DND-41 (cell line): ENCODE results near the gene SLC17A9.

Experiments used
- ATAC-seq: fragments of 200-7000 bp; cut with Tn5 transposase; 3 replicates; pipeline ENCODE4 v1.9.1; 2021; ENCODE audit warnings: low read depth; ENCODE audit not compliant: insufficient read depth
- DNase-seq: peaks from one replicate; pipeline ENCODE4 v3.0.0-alpha.2; 2020
- H2AFZ ChIP-seq: 2 replicates; pipeline ENCODE4 v1.6.0; 2012; ENCODE audit warnings: low read depth, low read length
- H3K27ac ChIP-seq: 2 replicates; pipeline ENCODE4 v1.5.1; 2012; ENCODE audit warnings: low read length, inconsistent platforms
- H3K27me3 ChIP-seq: fragments of 200-600 bp; sonication (generic); 2 replicates; pipeline ENCODE4 v1.6.0; 2012; ENCODE audit warnings: low read length, mild to moderate bottlenecking, inconsistent platforms; ENCODE audit not compliant: insufficient read depth, poor library complexity
- H3K36me3 ChIP-seq: 2 replicates; pipeline ENCODE4 v1.5.1; 2012; ENCODE audit warnings: low read length, inconsistent platforms; ENCODE audit not compliant: insufficient read depth
- H3K4me1 ChIP-seq: 2 replicates; pipeline ENCODE4 v1.5.1; 2012; ENCODE audit warnings: mild to moderate bottlenecking, low read length; ENCODE audit not compliant: insufficient read depth
- H3K4me2 ChIP-seq: 2 replicates; pipeline ENCODE4 v1.6.0; 2012; ENCODE audit warnings: mild to moderate bottlenecking, moderate library complexity, low read length, inconsistent platforms; ENCODE audit not compliant: insufficient read depth
- H3K4me3 ChIP-seq, 2 experiments: fragments of 200-600 bp in 1 of 2; shearing (Covaris generic) in 1 of 2; 2 replicates each; pipeline ENCODE4 v1.5.1; 2012 to 2016; ENCODE audit warnings: inconsistent platforms in 2 of 2, low read length in 2 of 2, mild to moderate bottlenecking in 2 of 2, low read depth in 1 of 2, moderate library complexity in 1 of 2
- H3K79me2 ChIP-seq: 2 replicates; pipeline ENCODE4 v1.6.0; 2012; ENCODE audit warnings: low read length, inconsistent platforms; ENCODE audit not compliant: insufficient read depth
- H3K9ac ChIP-seq: 2 replicates; pipeline ENCODE4 v1.6.0; 2012; ENCODE audit warnings: low read depth, mild to moderate bottlenecking, inconsistent platforms, low read length, moderate library complexity
- H3K9me3 ChIP-seq: 2 replicates; pipeline ENCODE4 v1.5.1; 2012; ENCODE audit warnings: low read length, moderate library complexity, mild to moderate bottlenecking, inconsistent platforms; ENCODE audit not compliant: insufficient read depth, severe bottlenecking
- H4K20me1 ChIP-seq: 2 replicates; pipeline ENCODE4 v1.6.0; 2012; ENCODE audit warnings: low read length; ENCODE audit not compliant: insufficient read depth
- EZH2 ChIP-seq: IDR thresholded peaks from 3 replicates; pipeline ENCODE4 v1.6.1; 2012; ENCODE audit warnings: borderline replicate concordance, low read depth, mild to moderate bottlenecking, moderate library complexity, low read length, inconsistent platforms; ENCODE audit not compliant: severe bottlenecking
- TF ChIP-seq, protein P1 (sequence below): IDR thresholded peaks from 2 replicates; pipeline ENCODE4 v1.5.1; 2012; ENCODE audit warnings: borderline replicate concordance, low read length, moderate library complexity, mild to moderate bottlenecking; ENCODE audit not compliant: poor library complexity, severe bottlenecking; ENCODE audit errors: extremely low read depth

Gene SLC17A9

GRCh38 chr20:63005862-63006539, 53.5 kb downstream of the SLC17A9 start:
- TF ChIP-seq, protein P1, sequence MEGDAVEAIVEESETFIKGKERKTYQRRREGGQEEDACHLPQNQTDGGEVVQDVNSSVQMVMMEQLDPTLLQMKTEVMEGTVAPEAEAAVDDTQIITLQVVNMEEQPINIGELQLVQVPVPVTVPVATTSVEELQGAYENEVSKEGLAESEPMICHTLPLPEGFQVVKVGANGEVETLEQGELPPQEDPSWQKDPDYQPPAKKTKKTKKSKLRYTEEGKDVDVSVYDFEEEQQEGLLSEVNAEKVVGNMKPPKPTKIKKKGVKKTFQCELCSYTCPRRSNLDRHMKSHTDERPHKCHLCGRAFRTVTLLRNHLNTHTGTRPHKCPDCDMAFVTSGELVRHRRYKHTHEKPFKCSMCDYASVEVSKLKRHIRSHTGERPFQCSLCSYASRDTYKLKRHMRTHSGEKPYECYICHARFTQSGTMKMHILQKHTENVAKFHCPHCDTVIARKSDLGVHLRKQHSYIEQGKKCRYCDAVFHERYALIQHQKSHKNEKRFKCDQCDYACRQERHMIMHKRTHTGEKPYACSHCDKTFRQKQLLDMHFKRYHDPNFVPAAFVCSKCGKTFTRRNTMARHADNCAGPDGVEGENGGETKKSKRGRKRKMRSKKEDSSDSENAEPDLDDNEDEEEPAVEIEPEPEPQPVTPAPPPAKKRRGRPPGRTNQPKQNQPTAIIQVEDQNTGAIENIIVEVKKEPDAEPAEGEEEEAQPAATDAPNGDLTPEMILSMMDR = no peak
- TF ChIP-seq EZH2 = peak; percentile 33
- H3K4me3 ChIP-seq = peak overlapping the region; percentile 61 to 95; a peak in 3 of 4 replicates
- no peak for ATAC-seq
- H3K4me1 ChIP-seq = peaks cover 68% of the 10 kb centered on the region
- H3K36me3 ChIP-seq = no peaks in the 10 kb centered on the region; the same call in 1 of the 2 replicates
- peak; percentile 34 for DNase-seq
- peak overlapping the region; percentile 79 for H2AFZ ChIP-seq
- H3K9me3 ChIP-seq = peaks cover 2% of the 10 kb centered on the region
- H4K20me1 ChIP-seq = peaks cover 17% of the 10 kb centered on the region
- peak overlapping the region; percentile 97 for H3K4me2 ChIP-seq
- peaks cover 31% of the 10 kb centered on the region for H3K79me2 ChIP-seq
- peak overlapping the region; percentile 95 for H3K9ac ChIP-seq
- H3K27me3 ChIP-seq = peaks cover 4% of the 10 kb centered on the region
- H3K27ac ChIP-seq = no peak overlapping the region; the same call in 1 of the 2 replicates

DNA sequence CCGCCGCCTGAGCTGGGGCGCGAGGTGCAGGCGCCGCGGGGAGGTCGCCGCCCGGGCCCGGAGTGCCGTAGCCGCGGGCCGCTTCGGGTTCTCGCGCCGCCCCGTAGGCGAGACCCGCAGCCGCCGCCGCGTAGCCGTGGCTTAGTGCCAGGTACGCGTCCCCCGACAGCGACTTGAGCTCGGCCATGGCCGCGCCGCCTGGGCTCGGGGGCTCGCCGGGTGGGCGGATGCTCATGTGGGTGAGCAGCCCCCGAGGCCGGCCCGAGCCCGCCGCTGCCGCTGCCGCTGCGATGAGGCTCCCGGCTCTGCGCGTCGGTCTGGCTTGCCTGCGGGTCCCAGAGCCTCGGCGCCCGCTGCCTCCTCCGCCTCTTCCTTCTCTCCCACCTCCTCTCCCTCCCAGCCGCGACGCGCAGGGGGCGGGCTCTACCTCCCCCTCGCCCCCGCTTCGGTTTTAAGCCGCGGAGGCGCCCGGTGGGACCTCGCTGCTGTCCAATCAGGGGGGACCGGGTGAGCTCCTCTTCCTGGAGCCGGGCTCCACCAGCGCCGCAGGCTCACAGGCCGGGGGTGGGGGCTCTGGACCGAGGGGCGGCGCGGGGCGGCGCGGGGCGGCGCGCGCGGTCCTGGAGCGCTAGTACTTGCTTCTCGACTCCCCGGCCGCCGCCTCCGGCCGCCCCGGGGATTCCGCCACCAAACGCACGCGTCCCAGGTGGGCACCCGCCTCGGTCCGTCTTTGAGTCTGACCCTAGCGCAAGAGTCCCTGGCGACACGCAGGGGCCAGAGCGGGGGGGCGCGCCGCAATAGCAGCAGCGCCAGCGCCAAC, 54.2 kb downstream of the SLC17A9 start, which contains the start of gene BHLHE23:
Gene BHLHE23, minus strand, starts transcription at position 425 of the 820 bp plus-strand sequence. Its CDS starts 190 bp downstream, at position 235.
- H3K27ac ChIP-seq = peak within 1 kb of the TSS; percentile 94
- peaks cover 6% of the 10 kb centered on the region for H3K36me3 ChIP-seq
- peak within 1 kb of the TSS; percentile 95 for H3K9ac ChIP-seq
- peaks cover 8% of the 10 kb centered on the region for H3K9me3 ChIP-seq
- peaks cover 76% of the 10 kb centered on the region for H3K4me1 ChIP-seq
- H3K79me2 ChIP-seq = peaks cover 37% of the 10 kb centered on the region
- DNase-seq (peak; percentile 94), ATAC-seq (peak; percentile 64)
- H3K4me2 ChIP-seq = peak within 1 kb of the TSS; percentile 97
- H4K20me1 ChIP-seq = peaks cover 17% of the 10 kb centered on the region
- TF ChIP-seq, protein P1 = peak; percentile 5
- no peak for TF ChIP-seq EZH2
- H2AFZ ChIP-seq = peak within 1 kb of the TSS; percentile 79
- peak within 1 kb of the TSS; percentile 61 to 95 for H3K4me3 ChIP-seq
- H3K27me3 ChIP-seq = peaks cover 4% of the 10 kb centered on the region

DNA sequence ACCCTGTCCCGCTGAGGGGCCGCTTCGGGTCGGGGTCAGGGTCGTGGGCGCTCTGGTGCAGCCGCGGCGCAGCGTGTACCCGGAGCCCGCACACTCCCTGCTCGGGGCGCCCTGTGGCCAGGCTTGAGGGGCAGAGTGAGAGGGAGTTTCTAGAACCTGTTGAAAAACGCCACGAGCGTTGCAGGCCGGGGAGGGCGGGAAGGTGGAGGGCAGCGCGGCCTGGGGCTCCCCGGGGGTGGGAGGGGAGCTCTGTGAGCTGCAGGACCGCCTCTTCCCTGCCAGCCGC, 54.8 kb downstream of the SLC17A9 start:
- H4K20me1 ChIP-seq = peaks cover 15% of the 10 kb centered on the region
- H3K9me3 ChIP-seq = peaks cover 12% of the 10 kb centered on the region
- peak overlapping the region; percentile 94 for H3K27ac ChIP-seq
- H3K4me3 ChIP-seq = peak overlapping the region; percentile 61 to 95
- peaks cover 9% of the 10 kb centered on the region for H3K36me3 ChIP-seq
- peaks cover 4% of the 10 kb centered on the region for H3K27me3 ChIP-seq
- peaks cover 41% of the 10 kb centered on the region for H3K79me2 ChIP-seq
- peak overlapping the region; percentile 95 for H3K9ac ChIP-seq
- no peak for TF ChIP-seq EZH2
- TF ChIP-seq, protein P1 = no peak
- peak; percentile 61 for DNase-seq
- peaks cover 80% of the 10 kb centered on the region for H3K4me1 ChIP-seq
- peak overlapping the region; percentile 97 for H3K4me2 ChIP-seq
- peak overlapping the region; percentile 79 for H2AFZ ChIP-seq
- no peak for ATAC-seq
